Activated CD8-positive, alpha-beta memory T cell treated with anti-CD3 and anti-CD28 coated beads, Interleukin-2, amount 50 U/mL, for 24 hours (primary cell): ENCODE results near the gene POLG.

Source experiments
- DNase-seq: peaks from one replicate; pipeline ENCODE4 v3.0.0-alpha.2; 2020; ENCODE audit errors: extremely low read depth

POLG gene

DNA sequence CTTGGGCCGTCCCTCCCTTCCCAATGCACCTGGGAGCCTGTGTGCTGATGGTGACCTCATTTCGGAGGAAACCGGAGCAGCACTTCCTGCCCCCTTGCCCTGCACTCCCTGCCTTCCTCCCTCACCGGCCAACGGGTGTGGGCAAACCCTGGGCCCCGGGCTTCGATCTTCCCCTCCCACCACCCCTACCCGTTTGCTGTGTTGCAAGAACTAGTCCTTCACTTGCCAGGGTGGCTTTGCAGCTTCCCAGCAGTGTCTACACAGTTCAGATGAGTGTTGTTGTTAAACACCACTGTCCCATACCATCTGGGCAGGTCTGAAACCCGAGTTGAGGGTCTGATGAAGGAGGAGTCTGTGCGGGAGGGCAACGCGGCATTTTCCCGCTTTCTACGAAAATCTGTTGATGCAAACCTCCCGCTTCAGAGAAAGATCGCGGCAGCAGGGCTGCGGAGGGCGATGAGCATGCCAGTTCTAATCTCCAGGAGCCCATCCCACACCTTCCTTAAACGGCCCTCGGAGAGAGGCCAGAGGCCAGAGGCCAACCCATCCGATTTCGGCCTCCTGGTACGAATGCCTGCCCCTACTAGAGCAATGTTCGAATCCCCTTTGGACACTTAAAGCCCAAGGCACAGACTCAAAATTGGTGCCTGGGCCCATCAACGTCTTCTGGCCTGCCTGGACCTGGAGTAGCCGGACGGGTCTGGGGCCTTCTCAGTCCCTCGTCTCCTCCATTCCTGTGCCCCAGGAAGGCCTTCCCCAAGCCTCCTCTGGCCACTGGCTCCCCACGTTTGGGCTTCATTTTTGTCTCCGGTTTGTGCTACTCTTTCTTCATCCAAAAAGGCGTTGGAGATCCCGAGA is 35.7 kb upstream of the POLG start:
- no peak for DNase-seq

DNA sequence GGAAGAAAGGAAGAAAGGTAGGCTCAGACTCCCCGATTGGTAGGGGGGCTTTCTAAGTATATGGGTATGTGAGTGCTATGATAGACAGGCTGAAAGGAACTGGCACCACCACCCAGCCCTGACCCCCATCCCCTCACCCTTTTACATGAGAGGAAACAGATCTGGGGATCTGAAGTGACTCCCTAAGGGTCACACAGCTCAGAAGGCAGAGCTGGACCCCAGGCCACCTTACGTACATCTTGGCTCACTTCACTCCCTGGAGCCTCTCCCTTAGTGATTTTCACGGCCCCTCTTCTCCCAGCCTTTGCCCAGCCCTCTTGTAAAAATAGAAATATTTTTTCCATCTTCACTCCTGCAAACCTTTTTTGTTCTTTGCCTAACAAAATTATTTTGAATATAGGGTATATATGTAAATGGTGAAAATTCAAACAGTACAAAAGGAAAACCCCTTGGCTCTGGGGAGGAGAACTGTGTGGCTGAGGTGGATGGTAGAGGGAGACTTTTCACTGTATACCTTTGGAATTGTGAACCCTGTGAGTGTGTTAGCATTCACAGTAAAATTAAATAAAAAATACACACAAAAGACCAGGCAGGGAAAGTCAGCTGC is 34.8 kb upstream of the POLG start:
- no peak for DNase-seq

DNA sequence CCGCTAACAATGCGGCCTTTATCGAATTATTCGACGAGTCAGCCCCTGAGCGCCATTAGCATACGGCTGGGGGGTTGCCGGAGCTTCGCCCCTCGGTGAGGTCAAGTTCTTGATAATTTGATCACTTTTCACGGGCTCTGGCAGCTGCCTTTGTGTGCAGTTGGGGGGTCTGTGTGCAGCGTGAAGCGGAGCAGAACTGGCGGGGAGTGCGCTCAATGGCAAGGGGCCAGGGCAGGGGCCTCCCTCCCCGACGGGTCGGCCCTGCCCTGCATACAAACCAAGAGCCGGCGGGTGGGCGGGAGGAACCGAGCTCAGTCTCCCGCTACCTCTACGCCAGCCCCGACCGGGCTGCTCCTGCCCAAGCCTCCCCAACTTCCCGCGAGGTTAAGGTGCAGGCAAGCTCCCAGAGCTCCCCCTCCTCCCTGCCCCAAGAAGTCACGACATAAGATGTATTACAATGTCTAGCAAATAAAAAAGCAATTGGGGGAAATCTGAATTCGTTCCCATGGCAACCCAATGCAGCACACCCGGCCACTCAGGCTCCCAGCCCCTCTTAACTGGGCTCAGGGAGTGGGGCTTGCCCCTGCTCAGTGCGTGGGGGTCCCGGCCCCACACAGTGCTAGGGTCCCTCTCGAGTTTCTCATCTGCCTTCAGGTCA is 34.1 kb upstream of the POLG start:
- no peak for DNase-seq

DNA sequence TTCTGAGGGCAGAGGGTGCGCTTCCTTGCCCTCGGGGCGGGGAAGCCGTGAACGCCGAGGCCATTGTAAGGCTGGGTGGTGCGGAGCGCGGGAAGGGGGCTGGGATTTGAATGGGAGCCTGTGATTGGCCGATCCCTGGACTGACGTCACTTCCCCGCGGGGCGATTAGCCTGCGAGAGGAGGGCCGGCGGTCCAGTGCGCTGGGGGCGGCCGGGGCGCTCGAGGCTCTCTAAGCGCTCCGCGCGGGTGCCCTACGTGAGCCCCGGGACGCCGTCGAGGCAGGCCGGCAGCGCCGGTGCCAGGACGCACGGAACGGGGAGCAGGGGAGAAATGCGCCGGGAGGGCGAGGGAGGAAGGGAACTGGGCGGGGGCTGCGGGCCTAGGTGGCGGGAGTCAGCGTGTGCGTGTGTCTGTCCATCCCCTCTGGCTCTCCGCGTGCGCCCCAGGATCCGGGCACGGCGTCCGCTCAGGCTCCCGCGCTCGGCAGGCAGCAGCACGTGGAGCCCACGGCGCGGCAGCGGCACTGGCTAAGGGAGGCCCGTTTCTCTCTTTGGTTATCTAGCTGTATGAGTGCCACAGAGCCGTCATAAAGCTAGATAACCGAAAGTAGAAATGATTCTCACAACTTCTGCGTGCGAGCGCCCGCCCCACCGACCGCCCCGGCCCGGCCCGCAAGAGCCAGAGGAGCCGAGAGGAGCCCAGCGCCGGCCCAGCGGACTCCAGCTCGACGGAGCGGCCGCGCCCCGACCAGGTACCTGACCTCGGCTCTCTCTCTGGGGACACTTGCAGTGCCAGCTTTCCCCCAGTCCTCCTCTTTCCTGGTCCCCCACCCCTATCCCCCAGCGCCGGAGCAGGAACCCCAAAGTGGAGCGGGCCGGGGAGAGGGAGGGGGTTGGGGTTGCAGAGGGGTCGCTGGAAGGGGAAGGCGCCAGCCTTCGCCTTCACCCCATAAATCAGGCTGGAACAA is 33.1 kb upstream of the POLG start:
- DNase-seq = no peak

DNA sequence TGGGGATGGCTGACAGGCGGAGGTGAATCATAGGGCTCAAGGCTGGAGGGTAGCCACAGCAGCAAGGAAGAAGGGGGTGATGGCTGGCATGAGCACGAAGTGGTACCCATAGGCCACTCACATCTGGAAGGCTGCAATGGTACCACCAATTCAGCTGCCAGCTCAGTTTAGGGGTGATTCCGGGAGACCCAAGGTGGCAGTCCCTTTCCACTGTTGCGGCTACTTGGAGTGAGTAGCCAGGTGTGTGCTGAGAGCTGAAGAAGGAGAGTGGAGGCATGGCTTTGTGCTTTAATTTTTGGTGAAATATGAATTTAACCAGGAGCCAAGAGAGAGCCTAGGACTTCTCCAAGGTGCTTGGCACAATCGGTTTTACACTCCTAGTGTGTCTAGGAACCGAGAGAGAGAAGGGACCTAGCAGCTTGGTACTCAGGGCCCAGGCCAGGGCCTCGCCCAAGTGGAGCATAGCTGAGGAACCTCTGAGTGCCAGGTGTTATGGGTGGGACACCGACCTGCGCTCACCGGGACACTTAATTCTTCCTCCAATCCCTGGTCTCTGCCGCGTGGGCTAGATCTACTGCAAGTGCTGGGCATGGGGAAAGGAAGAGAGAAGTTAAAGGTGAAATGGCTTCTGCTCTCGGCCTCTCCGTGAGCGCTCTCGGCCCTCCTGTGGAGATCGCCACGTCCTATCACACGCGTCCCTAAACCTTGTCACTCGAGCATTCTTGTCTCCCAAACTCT is 32.2 kb upstream of the POLG start:
- no peak for DNase-seq

DNA sequence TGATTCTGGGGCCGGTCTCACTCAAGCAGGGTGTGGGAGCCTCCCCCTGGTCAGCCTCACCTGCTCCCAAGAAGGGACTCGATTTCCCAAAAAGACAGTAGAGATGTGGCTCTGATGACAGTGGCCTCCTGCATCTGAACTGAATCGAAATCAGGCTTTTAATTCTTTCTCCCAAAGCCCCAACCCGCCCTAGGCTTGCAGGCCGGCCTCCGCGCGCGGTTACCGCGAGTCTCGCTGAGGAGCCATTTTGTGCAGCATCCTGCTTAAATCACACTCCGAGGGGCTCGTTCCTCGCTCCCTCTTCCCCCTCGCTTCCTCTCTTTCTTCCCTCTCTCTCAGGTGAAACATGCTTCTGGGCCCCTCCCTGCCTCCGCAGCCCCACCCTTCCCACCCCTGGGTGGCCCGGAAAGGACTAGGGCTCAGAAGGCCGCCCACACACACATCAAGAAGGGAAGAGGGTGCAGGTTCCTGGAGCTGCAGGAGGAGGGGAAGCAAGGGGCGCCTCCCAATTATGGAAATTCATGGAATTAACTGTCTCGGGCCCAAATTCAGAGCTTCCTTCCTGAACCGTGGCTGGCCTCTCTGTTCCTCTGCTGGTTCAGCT is 30.9 kb upstream of the POLG start:
- no peak for DNase-seq

DNA sequence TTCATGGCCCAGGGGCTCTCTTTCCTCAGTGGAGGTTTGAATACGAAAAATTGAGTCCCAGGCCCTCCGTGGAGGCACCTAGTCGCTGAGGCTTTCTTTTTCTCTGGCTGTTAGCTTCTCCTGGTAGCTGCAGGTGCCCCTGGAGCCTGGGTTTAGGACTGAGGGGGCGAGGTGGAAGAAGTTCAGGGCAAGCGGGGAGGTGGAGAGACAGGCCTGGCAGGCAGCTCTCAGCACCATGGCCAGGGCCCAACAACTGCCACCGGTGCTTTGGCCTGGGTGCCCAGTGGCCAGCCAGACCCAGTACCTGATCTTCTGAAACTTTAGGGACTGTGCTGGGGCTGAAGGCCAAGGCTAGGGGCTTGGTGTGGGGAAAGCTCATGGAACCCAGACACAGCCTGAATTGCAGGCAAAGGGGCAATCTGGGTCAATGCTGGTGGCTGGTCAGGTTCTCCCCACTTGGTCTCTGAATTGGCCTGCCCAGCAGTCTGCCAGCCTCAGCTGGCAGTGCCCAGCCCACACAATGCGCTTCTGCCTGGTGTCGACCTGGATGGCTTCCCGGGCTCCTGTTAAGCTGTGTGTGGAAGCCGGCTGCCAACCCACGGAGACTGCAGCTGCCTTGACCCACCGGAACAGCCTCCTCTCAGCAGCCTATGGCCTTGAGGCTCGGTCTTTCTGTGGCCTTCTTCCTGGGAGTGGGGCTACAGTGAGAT is 30.3 kb upstream of the POLG start:
- no peak for DNase-seq

DNA sequence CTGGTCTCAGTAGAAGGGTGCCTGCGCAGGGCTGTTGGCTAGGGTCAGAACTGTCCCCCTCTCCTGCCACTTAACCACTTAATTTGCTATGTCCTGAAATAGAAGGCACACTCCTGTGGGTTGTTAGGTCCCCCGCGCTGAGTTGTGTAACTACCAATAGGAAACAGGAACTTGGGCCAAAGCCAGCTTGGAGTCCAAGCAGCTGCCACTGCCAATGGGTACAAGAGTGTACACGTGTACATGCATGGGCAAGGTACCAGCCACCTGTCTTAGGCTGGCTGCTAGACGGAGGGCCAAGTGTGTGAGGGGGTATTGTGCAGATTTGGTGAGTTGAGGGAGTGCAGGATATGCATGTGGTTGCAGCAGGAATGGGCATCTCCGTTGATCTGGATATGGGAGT is 29.7 kb upstream of the POLG start:
- DNase-seq = no peak

DNA sequence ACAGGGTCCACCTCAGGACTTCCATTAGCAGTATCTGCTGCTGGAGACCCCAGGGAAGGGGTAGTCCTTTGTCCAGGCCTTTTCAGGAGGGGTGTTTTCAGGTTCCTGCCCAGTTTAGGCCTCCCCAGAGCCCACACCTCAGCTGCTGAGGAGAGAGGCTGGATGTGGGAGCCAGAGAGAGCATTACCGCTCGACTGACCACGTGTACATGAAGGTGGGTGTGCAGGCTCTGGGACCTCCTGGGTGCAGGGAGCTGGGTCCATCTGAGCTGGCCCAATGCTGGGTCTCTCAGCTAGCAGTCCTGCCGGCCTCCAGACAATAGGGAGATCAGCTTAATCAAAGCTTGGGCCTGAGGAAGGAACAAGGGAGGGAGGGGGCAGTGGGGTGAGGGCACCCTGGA is 29.1 kb upstream of the POLG start:
- DNase-seq = no peak

DNA sequence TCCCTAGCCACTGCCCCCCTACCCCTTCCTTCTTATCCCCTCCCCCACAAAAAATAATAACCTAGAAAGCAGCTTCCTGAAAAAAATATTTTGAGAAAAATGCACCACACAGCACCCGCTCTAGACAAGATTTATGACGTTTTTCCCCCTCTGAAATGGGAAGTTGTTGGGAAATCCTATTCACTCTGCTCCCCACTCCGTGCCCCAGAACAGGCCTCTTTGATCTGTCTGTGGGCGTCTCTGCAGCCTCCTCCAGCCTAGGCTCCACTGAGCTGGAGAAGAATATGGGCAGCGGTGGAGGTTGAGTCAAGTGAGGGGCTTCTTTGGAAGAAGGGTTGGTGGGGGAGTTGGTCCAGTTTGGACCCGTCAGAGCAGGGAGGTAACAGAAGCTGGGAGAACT is 28.5 kb upstream of the POLG start:
- DNase-seq = no peak

DNA sequence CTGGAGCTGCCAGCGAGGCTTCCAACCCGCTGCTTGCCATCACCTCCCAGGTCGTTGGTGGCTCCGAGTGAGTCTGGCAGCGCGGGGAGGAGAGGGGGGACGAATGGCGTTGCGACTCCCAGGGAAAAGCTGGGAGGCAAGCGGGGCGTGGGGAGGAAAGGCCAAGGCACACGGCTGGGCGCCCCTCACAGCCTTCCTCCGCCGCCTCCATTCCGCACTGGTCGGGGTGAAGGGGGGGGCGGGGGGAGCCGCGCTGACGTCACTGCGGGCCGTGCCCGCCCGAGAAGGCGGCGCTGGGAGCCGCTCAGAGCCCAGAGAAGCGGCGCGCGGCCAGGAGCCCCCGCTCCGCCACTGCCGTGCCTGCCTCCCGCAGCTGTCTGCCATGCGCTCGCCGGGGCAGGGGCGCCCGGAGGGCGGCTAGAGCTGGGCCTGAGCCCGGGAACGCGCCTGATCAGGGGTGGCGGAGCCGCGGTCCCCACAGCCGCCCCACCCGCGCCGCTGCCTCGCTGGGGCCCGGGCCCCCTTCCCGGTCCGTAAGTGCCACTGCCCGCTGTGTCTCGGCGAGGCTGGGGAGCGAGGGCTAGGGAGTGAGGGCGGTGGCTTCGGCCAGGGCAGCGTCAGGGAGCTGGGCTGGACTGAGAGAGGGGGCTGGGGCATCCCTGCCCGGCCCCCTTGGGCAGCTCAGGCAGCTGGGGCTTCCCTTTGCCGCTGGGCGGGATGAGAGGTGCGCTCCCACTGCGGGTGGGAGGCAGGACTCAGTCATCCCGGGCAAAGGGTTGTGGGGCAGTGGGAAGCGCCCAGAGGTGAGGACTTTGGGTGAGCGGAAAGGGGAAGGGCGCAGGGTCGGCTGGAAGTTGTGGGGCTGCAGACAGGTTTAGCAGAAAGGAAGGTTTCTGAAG is 27.8 kb upstream of the POLG start:
- DNase-seq = no peak

DNA sequence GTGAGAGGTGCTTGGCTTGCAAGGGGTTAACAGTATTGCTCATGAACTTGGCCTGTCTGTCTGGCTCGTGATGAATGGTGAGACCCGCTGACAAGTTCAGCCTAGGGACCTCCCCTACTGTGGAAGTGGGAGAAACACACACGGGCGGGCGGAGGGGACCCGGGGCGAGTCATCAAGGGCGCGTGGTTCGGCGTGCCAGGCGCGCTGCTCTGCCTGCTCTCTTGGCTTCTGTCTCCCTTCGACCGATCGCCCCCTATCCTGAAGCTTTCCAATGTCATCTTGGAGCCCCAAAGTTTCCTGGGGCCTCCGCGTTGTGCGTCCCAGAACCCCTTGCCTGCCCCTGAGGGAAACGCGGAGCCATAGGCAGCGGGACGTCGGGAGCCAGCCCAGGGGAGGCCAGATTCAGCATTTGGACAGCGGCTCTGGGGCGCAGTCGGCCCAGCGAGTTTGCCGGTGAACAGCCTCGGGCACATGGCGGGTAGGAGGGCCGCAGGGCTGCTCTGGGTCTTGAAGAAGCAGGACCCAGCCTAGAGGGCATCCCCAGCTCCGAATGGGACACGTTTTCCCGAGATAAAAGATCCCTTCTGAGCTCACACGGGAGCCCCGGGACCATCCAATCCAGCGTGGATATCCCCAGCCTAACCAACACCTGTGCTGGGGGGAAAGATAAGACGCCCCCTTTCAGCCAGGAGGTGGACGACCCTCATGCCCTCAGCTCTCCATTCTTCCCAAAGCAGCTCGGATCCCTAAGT is 27.0 kb upstream of the POLG start:
- no peak for DNase-seq

DNA sequence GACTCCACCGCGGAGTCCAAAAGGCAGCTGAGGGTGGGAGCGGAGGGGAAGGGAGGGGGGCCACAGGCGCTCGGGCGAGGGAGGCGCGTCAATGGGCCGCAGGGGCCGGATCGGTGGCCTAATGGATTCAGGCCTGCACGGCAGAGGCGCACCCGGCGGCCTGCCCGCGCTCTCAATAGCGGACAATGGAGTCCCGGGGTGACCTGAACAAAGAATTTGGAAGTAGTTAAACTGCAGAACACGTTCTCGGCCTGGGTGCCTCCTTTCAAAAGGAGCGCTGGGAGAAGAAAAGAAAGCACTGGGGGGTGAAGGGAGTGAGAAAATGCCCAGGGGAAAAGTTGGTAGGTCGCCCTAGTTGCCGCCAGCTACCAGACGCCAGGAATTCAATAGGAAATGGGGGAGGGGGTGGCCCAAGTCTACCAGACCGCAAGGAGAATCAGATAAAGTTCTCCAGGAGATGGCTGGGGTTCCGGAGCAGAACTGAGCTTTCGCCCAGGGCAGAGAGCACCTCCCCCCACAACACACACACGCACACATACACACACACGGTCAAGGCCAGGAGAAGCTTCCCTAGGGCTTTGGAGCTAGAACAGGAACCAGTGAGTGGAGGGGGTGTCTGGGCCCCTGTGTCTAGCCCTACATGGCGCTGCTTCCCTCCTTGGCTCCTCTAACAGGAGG is 25.8 kb upstream of the POLG start:
- no peak for DNase-seq

DNA sequence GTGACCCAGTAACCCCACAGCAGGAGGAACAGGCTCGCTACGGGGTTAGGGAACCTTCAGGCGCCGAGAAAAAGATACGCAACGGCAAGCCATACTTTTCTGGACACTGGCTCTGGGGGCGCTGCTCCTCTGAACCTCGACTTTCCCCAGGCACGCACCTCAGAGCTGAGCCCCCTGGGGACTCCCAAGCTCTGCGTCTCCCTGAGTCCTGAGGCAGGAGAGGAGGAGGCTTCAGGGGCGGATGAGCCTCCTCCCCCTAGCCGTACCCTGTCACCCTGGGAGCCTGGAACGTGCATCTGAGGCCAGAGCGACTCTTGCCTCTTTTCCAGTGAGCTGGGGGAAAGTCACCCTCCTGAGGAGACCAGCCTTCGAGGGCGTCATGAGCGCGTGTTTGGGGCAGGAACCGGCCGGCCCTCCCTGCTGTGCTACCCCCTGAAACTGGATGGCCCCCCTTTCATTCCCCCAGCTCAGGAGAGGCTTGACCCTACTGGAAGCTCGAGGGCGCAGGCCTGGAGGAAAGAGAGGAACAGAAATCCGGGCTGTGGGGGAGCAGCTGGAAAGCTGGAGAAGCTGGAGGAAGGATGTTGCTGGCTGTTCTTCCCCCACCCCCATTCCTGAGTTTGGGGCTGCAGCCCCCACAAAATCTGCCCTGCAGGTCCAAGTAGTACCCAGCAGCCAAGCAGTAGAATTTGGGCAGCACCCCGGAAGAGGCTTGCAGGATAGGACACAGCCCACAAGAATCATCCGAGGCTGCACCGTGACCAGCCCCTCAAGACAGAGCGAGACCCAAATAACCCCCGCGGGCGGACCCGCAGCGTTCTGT is 25.1 kb upstream of the POLG start:
- DNase-seq = no peak

DNA sequence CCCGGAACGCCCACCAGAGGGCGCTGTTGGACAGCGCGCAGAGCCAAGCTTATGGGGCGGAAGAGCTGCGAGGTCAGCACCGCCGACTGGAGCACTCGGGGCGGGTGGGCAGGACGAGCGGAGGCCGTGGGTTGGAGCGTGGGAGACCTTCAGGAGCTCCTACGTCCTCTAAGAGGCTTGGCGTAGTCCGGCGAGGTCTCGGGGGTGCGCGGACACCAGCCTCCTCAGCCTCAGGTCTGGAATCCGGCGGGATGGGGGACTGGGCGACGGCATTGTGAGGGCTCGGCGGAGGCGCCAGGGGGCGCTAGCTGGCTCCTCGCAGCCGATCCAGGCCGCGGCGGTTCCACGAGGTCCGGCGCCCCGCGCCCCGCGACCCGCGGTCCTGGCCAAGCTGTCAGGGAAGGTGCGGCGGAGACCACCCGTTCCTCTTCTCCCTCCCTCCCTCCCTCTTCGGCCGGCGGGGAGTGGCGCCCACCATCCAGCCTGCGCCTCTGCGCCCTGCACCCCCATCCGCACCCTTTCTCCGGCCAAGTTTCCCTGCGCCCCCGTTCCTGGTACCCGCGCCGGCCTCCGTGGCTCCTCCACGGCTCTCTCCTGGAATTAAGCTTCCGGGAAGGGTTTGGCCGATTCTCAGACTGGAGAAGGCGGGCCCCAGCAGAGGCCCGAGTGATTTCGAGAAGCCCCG is 24.3 kb upstream of the POLG start:
- peak; percentile 49 for DNase-seq

DNA sequence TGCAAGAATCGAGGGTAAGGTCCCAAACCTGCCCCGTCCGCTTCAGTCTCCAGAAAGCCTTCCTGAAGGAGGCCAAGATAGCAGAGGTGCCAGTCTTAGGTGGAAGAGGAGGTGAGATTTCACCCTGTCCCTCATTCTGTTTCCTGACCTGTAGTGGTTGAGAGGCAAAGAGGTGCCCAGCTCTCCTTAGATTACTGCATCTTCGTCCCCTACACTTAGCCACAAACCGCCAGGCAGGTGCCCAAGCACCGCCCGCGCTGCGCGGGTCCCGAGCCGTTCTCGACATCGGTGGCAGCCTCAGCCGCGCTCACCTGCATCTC is 23.8 kb upstream of the POLG start:
- DNase-seq = no peak
